HG02981 (cell line): ENCODE measurements around the gene C14orf93.

Experiments used
- ATAC-seq: cut with Tn5 transposase; IDR thresholded peaks from one replicate; pipeline ENCODE4 v1.9.1; 2021; ENCODE audit warnings: mild to moderate bottlenecking, moderate library complexity; ENCODE audit not compliant: unreplicated experiment

C14orf93 gene

DNA sequence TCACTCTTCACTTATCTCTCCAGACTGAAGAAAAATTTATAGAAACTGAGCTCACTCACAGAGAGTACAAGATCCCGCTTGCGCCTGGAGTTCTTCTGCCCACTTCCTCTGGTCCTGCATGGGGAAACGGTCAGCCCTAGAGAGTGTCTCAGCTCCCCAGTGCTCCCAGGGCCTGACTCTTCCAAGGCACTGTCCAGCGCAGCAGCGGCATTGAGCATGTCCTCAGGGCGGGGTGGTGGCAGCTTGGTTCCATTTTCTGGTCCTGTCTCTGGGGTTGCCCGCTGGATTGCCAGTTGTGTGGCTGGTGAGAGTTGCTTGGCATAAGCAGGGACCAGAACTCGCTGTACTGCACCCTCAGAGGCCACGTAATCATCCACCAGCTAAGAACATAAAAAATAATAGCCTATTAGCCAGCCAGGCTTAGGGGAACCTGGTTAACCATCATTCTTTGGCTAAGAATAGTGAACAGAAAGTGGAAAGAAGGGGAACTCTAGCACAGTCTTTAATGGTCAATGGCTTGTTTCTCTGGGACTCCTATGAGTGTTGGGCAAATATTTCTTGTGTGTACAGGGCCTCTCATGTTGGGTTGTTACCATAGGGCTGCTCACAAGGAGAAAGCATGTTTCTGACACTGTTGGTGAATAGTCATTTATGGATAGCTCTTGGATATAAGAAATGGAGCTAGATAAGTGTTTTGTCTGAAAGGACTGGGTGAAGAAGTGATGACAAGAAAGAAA, 13.9 kb downstream of the C14orf93 start:
- ATAC-seq = no peak

DNA sequence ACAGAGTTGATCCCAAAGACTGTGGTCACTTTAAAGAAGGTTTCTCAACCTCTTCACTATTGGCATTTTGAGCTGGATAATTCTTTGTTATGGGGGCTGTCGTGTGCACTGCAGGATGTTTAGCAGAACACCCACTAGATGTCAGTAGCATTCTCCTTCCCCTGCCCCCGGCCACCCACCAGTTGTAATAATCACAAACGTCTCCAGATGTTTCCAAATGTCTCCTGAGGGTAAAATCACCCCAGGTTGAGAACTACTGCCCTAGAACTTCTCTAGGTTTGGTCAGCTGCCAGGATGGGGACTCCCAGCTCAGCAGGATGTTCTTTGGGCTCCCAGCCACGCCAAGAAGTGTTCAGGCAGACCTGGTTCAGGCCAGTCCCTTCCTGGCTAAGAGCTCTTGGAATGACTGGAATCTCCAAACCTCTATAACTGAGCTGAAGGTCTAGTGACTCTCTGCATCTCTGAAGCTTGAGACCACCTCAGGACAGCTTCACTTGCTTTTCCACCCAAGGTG, 15.1 kb downstream of the C14orf93 start:
- no peak for ATAC-seq

DNA sequence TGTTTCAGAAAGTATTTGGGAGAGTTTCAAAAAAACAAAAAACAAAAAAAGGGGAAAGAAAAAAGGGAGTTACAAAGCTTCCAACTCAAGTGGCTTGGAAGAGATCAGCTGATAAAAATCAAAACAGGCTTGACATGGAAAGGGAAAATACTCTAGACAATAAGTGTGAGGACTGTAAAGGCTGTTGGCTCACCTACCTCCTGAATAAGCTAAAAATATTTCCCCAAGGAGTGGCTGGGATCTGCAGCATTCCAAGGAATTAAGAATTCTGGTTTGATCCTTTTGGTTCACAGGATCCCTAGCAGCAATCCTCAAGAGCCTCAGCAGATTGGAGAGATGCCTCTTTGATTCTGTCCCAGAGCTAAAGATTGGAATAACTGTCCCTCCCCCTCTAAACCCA, 16.4 kb downstream of the C14orf93 start:
- no peak for ATAC-seq

DNA sequence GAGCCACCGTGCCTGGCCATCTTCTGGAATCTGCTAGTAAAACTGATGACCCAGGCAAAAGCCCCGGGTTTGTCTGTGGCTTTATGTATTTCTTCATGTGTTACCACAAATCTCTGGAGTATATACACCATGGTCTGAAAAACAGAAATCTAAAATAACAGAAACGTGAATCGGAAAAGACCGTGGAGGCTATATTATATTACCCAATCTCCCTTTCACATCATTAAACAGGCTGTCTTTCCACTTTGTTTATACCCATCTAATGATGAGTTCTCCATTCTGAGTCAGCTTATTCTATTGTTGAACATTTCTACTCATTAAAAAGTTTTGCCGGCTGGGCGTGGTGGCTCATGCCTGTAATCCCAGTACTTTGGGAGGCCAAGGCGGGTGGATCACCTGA, 18.1 kb downstream of the C14orf93 start:
- ATAC-seq = no peak

DNA sequence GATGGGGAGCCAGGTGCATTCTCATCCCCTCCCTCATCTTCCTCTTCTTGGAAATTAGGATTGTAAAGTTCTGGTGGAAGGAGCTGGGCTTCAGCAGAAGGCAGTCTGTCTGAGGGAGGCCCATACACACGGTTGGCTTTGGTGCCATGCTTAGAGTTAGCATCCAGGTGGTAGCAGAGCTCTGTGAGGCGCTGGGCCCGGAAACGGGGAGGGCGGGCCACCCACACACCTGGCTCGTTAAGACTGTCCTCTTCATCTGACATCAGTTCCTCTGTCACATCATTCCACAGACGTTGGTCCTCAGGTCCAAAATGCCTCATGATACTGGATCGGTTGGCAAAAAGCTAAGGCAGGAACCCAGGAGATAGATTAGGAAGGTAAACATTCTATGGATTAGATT, 22.7 kb downstream of the C14orf93 start:
- no peak for ATAC-seq

DNA sequence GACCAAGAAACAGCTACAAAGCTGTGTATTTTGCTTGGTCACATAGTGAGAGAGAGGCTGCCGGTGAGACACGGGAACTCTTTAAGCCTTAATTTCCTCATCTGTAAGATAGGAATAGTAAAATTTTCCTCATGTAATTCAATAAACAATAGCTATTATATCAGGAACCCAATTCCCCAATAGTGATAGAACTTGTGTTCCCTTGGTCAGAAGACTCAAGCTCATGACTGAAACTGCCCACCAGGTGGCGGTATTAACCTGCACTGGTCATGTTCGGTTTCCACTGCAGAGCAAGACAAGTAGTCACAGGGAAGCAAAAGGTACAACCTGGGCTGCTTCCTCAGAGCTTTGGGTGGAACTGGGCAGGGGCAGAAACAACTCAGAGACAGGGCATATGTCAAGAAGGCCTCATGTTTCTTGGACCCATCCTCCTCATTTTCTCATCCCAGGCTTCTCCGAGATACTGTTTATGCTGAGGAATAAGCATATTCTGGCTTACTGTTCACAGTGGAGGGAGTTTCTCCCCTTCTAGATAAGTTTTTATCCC, 23.4 kb downstream of the C14orf93 start:
- no peak for ATAC-seq

DNA sequence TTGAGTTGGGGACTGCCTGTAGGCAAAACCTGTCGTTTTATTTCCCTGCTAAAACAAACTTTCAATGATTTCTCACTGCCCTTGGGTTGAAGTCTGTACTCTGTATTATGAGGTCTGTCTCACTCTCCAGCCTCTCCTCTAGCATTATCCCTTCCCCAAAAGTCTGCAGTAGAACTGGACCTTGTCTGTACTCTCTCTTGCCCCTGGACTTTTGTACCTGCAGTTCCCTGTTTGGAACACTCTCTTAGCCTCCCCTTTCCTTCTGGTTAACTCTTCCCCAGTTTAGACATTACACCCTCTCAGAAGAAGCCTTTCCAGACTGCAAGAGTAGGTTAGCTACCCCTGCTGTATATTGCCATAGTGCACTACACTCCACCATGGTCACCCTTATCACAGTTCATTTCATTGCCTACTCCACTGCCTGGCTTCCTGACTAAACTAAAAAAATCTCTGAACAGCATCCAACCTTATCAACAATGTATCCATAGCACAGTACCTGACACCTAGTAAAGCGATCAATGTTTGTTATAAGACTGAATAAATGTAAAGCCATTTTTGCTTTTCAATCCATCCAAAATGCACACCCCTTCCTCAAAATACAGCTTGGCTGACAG, 23.9 kb downstream of the C14orf93 start:
- no peak for ATAC-seq

GRCh38 chr14:22984959-22985658, 24.8 kb downstream of the C14orf93 start:
- no peak for ATAC-seq

- ATAC-seq = no peak
Measured at GRCh38 chr14:22982477-22983245, 27.3 kb downstream of the C14orf93 start, which contains the start of gene AJUBA. Gene AJUBA (minus strand): TSS chr14:22982551. CDS start chr14:22982266, 285 bp downstream.

- ATAC-seq = no peak
Measured at GRCh38 chr14:22981876-22982476, 28.0 kb downstream of the C14orf93 start.

DNA sequence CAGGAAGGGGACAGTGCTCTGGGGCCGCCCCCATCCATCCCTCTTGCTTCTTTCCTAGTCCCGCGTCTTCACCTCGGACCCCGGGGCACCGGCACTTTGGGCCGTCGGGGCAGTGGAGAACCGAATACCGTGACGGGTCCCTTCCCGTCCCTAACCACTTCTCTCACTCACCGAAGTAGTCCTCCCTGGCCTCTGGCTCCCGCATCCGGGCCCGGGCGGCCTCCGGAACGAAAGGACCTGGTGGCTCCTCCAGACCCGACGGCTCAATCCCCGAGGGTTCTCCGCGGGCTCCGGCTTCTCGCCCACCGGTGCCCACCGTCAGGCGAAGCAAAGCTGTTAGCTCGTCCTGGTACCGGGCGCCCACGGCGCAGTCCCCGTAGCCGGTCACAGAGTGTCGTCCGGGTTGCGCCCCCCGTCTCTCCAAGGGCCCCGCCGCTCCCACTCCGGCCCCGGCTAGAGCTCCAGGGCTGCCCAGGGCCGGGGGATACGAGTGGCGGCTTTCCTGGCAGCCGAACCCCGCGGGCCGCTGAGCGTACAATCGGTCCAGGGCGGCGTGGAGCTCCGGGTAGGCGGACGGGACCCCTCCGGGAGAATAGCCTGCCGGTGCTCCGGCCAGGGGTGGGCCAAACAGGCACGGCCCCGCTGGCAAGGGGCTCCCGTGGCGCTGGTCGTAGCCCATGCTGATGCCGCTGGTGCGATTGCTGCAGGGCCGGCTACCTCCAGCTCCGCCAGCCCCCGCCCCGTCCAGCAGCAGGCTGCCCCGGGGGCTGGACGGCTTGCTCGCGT, 28.7 kb downstream of the C14orf93 start:
- ATAC-seq = no peak

GRCh38 chr14:22980672-22981089, 29.3 kb downstream of the C14orf93 start:
- no peak for ATAC-seq

- ATAC-seq = no peak
Measured at GRCh38 chr14:22979748-22980392, 30.1 kb downstream of the C14orf93 start.

DNA sequence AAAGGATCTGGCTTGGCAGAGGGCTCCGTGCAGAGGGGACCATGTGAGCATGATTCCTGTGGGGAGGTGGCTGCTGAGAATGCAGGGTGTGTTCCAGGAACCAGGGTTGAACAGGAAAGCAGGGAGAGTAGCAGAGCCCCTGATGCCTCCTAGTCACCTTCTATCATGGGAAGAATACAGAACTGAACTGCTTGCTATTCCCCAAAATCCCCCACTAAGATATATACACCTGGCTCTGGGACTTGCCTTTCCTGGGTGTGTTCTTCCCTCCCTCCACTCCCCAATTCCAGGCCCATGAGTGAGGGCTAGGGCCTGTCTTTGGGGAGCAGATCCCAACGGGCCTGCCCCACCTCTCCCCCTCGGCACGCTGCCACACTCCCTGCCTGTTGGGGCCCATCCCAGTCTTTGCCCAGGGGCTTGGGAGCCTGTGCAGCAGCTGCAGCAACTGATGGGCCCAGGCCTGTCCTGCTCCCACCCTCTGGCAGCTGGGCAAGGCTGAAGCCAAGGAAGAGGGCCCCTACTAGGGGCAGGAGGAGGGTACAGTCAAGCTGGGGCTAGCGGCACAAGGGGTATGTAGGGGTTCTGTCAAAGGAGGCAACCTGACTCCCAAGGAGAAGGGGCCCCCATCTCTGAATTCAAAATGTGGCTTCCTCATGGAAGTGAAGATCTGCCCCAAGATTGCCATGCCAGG, 30.8 kb downstream of the C14orf93 start:
- ATAC-seq = no peak

GRCh38 chr14:22978487-22978837, 31.5 kb downstream of the C14orf93 start:
- ATAC-seq = no peak

- no peak for ATAC-seq
Measured at GRCh38 chr14:22977684-22978486, 32.1 kb downstream of the C14orf93 start.

DNA sequence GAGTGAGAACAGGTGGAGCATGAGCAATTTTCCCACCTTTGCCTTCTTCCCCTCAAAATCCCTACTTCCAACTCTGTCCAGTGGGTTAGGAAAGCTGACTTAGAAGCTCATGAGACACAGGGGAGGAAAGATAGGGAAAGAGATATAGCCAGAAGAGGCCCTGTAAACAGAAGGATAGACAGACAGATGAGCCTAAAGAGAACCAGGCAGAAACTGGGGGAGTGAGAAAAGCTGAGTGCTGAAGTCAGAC, 32.6 kb downstream of the C14orf93 start:
- ATAC-seq = no peak
